Fibroblast of villous mesenchyme (primary cell): ENCODE measurements around the gene S100A14. TPM values are rescaled to one million over a fixed set of nuclear protein-coding genes. Genes with fewer than 3 reads are reported as not detected.
A peak's percentile ranks its signal among the peaks of the same experiment; 100 is the strongest.
"Not testable (repeated sequence)": the region's sequence is repeated elsewhere in the genome, so short reads cannot be mapped to it uniquely, and the experiment has no call there.

ENCODE experiments used
- DNase-seq: peaks from one replicate; pipeline ENCODE4 v3.0.0-alpha.2; 2010; ENCODE audit warnings: low read depth
- H3K4me3 ChIP-seq: 2 replicates; pipeline ENCODE4 v1.5.1; 2011; ENCODE audit warnings: low read depth, mild to moderate bottlenecking, low read length
- CTCF ChIP-seq: IDR thresholded peaks from 2 replicates; pipeline ENCODE4 v1.5.1; 2012; ENCODE audit warnings: low read depth, mild to moderate bottlenecking, low read length; ENCODE audit not compliant: insufficient read depth
- total RNA-seq: library from RNA; depleted of rRNA; stranded (reverse); fragments of >200 nt; gene quantifications from 2 replicates; pipeline ENCODE4 v1.2.3, GENCODE V29; 2012

Gene S100A14
- total RNA-seq, 1 donor: not detected

GRCh38 chr1:153598309-153599172 lies 17.6 kb downstream of the S100A14 start:
- TF ChIP-seq CTCF: no peak
- no peak overlapping the region for H3K4me3 ChIP-seq
- DNase-seq: peak; percentile 60

- H3K4me3 ChIP-seq: no peak overlapping the region
- TF ChIP-seq CTCF: no peak
- peak; percentile 77 for DNase-seq
These were observed 18.9 kb downstream of the S100A14 start for GRCh38 chr1:153597206-153597605.

GRCh38 chr1:153592748-153593147 lies 23.4 kb downstream of the S100A14 start:
- H3K4me3 ChIP-seq: no peak overlapping the region
- no peak for DNase-seq
- TF ChIP-seq CTCF: no peak

- peak; percentile 44 for DNase-seq
- H3K4me3 ChIP-seq: no peak overlapping the region
- TF ChIP-seq CTCF: no peak
These were observed 27.6 kb downstream of the S100A14 start for GRCh38 chr1:153588482-153588881.

- DNase-seq, H3K4me3 ChIP-seq: not testable (repeated sequence)
These were observed 28.1 kb downstream of the S100A14 start for GRCh38 chr1:153588033-153588432.

- H3K4me3 ChIP-seq: no peak overlapping the region
- no peak for DNase-seq
- no peak for TF ChIP-seq CTCF
These were observed 28.8 kb downstream of the S100A14 start for GRCh38 chr1:153587314-153587713.

- H3K4me3 ChIP-seq: no peak overlapping the region
- DNase-seq: no peak
- TF ChIP-seq CTCF: no peak
These were observed 29.8 kb downstream of the S100A14 start for GRCh38 chr1:153586347-153586746.
